ENCODE data around the gene RAP1A.

RAP1A gene

GRCh38 chr1:111633736-111634247 is 14.2 kb downstream of the RAP1A start:
- DNase-seq (ENCODE audit: low read depth): no peak
- no peak overlapping the region for H3K4me3 ChIP-seq (ENCODE audit: low read depth, low read length)
- TF ChIP-seq, protein P1, sequence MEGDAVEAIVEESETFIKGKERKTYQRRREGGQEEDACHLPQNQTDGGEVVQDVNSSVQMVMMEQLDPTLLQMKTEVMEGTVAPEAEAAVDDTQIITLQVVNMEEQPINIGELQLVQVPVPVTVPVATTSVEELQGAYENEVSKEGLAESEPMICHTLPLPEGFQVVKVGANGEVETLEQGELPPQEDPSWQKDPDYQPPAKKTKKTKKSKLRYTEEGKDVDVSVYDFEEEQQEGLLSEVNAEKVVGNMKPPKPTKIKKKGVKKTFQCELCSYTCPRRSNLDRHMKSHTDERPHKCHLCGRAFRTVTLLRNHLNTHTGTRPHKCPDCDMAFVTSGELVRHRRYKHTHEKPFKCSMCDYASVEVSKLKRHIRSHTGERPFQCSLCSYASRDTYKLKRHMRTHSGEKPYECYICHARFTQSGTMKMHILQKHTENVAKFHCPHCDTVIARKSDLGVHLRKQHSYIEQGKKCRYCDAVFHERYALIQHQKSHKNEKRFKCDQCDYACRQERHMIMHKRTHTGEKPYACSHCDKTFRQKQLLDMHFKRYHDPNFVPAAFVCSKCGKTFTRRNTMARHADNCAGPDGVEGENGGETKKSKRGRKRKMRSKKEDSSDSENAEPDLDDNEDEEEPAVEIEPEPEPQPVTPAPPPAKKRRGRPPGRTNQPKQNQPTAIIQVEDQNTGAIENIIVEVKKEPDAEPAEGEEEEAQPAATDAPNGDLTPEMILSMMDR (IDR thresholded peaks at IDR 0.05; ENCODE audit: low read depth, low read length, missing control alignments): no peak
- in situ Hi-C loops (cut with HindIII; ENCODE audit: low sequenced_read_pairs): no loop called here

DNA sequence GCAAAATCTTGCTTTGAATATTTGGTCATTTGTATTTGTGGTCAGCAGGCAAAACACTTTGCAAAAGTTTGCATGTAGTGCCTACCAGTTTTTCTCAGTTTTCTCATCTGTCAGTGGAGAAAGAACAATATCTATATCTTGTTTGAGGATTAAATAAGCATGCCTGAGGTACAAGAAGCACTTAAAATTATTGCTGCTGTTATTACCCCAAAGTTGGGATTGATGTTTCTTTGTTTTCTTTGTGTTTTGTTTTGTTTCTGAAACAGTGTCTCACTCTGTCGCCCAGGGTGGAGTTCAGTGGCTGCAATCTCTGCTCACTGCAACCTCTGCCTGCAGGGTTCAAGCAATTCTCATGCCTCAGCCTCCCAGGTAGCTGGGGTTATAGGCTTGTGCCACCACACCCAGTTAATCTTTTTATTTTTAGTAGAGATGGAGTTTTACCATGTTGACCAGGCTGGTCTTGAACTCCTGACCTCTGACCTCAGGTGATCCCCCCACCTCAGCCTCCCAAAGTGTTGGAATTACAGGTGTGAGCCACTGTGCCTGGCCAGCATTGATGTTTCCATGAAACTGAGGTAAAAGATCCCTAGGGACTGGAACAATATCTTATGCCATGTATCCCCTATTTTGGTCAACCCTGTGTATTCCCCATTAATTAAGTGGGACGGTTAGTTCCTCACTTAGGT is 15.9 kb downstream of the RAP1A start:
- TF ChIP-seq, protein P1 (IDR thresholded peaks at IDR 0.05; ENCODE audit: low read depth, low read length, missing control alignments): no peak
- in situ Hi-C loops (cut with HindIII; ENCODE audit: low sequenced_read_pairs): no loop called here
- DNase-seq (ENCODE audit: low read depth): no peak
- H3K4me3 ChIP-seq (ENCODE audit: low read depth, low read length): no peak overlapping the region

DNA sequence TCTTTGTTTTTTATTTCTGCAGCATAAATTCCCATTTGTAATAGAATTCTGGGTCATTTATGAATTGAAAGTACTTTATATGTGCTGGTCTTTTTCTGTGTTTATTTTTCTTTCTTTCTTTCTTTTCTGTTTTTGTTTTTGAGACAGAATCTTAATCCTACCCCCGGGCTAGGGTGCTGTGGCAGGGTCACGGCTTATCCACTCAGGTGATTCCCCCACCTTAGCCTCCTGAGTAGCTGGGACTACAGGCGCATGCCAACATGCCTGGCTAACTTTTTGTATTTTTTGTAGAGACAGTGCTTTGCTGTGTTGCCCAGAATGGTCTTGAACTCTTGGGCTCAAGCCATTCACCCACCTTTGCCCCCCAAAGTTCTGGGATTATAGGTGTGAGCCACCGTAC is 18.7 kb downstream of the RAP1A start:
- H3K4me3 ChIP-seq (ENCODE audit: low read depth, low read length): no peak overlapping the region
- no peak for DNase-seq (ENCODE audit: low read depth)
- in situ Hi-C loops (cut with HindIII; ENCODE audit: low sequenced_read_pairs): no loop called here
- TF ChIP-seq, protein P1 (IDR thresholded peaks at IDR 0.05; ENCODE audit: low read depth, low read length, missing control alignments): no peak

DNA sequence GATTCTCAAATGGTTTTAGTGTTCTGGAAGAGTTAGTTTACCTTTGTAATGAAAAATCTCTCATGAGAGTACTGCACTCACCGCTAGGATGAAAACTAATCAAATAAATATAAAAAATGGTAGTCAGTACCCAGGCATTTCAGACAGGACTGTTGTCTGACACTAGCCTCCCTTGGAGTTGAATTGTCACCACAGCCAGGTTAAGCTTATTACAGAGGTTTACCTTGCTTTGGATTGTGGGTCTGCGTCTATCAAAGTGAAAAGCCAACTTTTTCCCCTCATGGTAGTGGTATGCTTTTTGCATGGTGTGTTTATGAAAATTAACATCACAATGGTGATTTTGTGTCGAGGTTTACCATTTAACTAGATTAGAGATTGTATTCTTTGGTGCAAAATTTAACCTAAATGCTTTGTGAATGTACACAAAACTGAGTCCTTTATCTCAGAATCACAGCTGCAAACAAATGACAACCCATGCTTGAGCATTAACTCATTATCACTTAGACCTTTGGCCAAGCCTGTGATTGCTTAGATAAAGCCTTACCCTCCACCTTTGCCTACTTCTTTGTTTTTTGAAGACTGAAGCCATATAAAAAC is 20.1 kb downstream of the RAP1A start:
- no peak for DNase-seq (ENCODE audit: low read depth)
- no peak overlapping the region for H3K4me3 ChIP-seq (ENCODE audit: low read depth, low read length)
- in situ Hi-C loops (cut with HindIII; ENCODE audit: low sequenced_read_pairs): no loop called here
- TF ChIP-seq, protein P1 (IDR thresholded peaks at IDR 0.05; ENCODE audit: low read depth, low read length, missing control alignments): no peak

DNA sequence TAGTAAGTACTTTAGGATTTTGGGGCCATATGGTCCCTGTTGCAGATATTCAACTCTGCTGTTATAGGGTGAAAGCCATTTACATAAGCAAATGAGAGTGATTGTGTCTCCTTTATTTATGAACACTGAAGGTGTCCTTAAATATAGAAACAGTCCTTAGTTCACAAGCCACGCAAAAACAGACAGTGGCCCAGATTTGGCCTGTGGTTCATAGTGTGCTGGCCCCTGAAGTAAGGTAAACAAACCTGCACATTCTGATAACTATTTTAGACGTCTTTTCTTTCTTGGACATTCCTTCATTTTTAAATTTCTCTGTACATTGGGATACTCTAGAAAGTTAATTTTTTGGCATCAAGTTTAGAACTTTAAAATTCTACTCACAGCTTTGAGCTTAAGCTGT is 23.5 kb downstream of the RAP1A start:
- no peak overlapping the region for H3K4me3 ChIP-seq (ENCODE audit: low read depth, low read length)
- DNase-seq (ENCODE audit: low read depth): no peak
- TF ChIP-seq, protein P1 (IDR thresholded peaks at IDR 0.05; ENCODE audit: low read depth, low read length, missing control alignments): no peak
- in situ Hi-C loops (cut with HindIII; ENCODE audit: low sequenced_read_pairs): no loop called here

DNA sequence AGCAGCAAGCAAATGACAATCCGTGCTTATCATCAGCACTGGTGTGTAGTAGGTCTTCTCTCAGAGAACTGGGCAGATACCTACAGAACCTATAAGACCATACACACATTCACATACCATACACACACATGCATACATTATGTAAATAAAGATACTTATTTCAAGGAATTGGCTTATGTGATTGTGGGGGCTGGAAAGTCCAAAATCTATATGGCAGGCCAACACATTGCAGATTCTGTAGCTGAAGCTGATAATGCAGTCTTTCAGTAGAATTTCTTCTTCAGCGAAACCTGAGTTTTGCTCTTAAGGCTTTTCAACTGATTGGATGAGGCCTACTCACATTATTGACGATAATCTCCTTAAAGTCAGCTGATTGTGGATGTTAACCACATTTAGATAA is 24.1 kb downstream of the RAP1A start:
- TF ChIP-seq, protein P1 (IDR thresholded peaks at IDR 0.05; ENCODE audit: low read depth, low read length, missing control alignments): no peak
- in situ Hi-C loops (cut with HindIII; ENCODE audit: low sequenced_read_pairs): no loop called here
- no peak for DNase-seq (ENCODE audit: low read depth)
- H3K4me3 ChIP-seq (ENCODE audit: low read depth, low read length): no peak overlapping the region
